Astrocyte of the spinal cord (primary cell): Measurements from ENCODE around the gene DCDC1.

Experiments used
- DNase-seq: peaks from one replicate; pipeline ENCODE4 v3.0.0; 2011; ENCODE audit warnings: low read depth, low spot score
- H3K4me3 ChIP-seq: 2 replicates; pipeline ENCODE4 v1.5.1; 2011; ENCODE audit warnings: low read depth, mild to moderate bottlenecking, low read length, moderate library complexity
- in situ Hi-C: cut with HindIII; loops from 2 replicates; pipeline ENCODE4 v1.10.0; 2017; ENCODE audit warnings: low sequenced_read_pairs
- TF ChIP-seq, protein P1 (sequence below): IDR thresholded peaks from 2 replicates; pipeline ENCODE4 v1.5.1; 2012; ENCODE audit warnings: low read depth, mild to moderate bottlenecking, low read length, inconsistent platforms

The DCDC1 gene

DNA sequence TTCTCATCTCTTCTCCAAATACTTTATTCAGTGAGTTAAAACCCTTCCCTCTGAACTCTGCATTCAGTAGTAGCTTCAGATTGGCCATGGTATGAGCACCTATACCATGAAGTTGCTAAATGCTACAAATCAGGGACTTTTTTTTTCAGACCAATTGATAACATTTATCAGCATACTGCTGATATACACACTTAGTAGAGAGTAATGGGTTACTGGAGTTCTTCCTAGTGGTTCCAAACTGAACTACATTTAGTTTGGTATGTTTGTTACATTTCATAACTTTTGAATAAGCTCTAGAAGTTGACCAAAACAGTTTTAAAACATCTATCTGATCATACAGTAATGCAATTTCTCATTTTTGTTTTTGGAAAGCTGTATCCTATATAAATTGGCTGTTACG is 104.7 kb downstream of the DCDC1 start:
- H3K4me3 ChIP-seq = no peak overlapping the region
- no peak for DNase-seq
- in situ Hi-C loops = no loop called here
- TF ChIP-seq, protein P1, sequence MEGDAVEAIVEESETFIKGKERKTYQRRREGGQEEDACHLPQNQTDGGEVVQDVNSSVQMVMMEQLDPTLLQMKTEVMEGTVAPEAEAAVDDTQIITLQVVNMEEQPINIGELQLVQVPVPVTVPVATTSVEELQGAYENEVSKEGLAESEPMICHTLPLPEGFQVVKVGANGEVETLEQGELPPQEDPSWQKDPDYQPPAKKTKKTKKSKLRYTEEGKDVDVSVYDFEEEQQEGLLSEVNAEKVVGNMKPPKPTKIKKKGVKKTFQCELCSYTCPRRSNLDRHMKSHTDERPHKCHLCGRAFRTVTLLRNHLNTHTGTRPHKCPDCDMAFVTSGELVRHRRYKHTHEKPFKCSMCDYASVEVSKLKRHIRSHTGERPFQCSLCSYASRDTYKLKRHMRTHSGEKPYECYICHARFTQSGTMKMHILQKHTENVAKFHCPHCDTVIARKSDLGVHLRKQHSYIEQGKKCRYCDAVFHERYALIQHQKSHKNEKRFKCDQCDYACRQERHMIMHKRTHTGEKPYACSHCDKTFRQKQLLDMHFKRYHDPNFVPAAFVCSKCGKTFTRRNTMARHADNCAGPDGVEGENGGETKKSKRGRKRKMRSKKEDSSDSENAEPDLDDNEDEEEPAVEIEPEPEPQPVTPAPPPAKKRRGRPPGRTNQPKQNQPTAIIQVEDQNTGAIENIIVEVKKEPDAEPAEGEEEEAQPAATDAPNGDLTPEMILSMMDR = no peak

DNA sequence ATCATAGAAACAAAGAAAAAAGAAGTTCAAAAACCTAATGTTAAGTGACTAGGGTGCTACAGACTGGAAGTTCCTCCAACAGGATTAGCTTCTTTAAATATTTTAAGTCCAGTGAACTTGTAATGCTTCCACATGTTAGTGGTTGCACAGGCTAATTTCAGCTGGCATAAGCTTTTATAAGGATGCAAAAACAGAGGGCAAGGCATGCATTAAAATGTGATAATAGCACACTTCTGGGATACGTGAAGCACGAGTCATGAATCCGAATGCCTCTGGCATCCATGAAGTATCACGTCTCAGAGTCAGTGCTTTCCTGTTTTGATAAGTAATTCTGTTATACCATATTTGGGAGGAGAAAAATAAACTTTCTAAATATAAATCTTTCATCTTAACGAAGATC is 106.8 kb downstream of the DCDC1 start:
- in situ Hi-C loops = no loop called here
- no peak overlapping the region for H3K4me3 ChIP-seq
- DNase-seq = peak; percentile 18
- TF ChIP-seq, protein P1 = no peak

DNA sequence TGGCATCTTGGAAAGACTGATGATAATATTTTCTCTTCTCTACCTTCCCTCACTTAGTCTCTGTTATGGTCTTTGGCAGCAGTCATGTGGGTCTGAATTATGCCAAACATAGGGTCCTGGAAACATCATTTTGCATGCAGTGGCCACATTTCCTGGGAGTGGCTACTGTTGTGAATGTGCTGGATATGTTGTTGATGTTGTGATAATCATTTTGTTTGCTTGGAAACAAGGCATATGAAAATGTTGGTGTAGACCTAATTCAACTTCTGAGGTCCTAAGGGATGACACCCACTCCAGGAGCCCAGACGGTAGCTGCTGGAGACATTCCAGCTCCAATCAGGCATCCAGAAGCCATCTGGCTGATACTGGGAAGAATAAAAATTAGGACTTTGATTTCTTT is 109.7 kb downstream of the DCDC1 start:
- no peak overlapping the region for H3K4me3 ChIP-seq
- TF ChIP-seq, protein P1 = no peak
- DNase-seq = no peak
- in situ Hi-C loops = no loop called here

DNA sequence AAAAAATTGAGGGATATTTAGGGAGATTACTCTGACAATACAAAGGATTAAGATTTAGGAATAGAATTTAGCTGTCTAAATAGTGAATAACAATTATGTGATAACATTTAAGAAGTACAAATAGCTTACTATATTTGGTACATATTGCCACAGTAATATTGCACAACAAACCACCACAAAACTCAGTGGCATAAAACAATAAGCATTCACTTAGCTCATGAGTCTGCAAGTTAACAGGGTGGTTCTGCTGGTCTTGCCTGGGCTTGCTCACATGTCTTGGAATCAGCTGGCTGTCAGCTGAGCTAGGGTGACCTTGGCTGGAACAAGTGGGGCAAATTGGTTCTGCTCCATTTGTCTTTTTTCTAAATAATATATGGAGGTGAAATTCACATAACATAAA is 115.1 kb downstream of the DCDC1 start:
- TF ChIP-seq, protein P1 = no peak
- in situ Hi-C loops = no loop called here
- H3K4me3 ChIP-seq = no peak overlapping the region
- no peak for DNase-seq

DNA sequence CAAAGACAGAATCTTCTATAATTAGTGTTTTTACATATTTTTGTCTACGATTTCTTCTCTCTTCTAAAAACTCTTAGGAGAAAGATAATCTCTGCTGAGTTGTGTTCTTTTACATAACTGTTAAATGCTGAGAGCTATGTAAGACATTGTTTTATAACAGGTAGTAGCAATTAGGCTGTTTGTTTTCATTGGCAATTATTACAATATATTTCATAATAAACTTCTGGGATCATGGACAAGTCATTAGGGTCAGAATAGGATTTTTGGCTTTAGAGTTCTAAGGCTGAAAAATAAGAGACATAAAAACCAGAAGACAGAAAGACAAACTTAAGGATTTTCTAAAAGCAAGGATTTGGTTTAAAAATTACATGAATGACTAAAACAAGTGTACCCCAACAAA is 120.8 kb downstream of the DCDC1 start:
- no peak overlapping the region for H3K4me3 ChIP-seq
- in situ Hi-C loops = no loop called here
- TF ChIP-seq, protein P1 = no peak
- DNase-seq = no peak

DNA sequence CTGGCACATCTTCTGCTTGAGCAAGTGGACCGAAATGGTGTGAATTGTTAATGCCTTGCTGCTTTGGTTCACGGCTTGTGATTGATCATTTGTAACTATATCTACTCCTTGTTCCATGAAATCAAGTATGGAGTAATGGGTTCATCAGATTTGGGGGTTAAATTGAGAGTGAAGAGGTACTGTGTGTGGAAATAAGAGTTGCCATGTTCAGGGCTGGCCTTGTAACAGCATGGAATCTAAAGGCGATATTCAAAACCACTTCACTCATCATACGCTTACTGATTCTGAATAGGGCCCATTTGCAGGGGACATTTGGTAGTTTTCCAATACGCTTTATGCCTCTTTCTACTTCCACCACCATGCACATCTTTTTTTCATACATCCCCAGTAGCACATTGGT is 122.2 kb downstream of the DCDC1 start:
- no peak overlapping the region for H3K4me3 ChIP-seq
- DNase-seq = no peak
- in situ Hi-C loops = no loop called here
- TF ChIP-seq, protein P1 = no peak

DNA sequence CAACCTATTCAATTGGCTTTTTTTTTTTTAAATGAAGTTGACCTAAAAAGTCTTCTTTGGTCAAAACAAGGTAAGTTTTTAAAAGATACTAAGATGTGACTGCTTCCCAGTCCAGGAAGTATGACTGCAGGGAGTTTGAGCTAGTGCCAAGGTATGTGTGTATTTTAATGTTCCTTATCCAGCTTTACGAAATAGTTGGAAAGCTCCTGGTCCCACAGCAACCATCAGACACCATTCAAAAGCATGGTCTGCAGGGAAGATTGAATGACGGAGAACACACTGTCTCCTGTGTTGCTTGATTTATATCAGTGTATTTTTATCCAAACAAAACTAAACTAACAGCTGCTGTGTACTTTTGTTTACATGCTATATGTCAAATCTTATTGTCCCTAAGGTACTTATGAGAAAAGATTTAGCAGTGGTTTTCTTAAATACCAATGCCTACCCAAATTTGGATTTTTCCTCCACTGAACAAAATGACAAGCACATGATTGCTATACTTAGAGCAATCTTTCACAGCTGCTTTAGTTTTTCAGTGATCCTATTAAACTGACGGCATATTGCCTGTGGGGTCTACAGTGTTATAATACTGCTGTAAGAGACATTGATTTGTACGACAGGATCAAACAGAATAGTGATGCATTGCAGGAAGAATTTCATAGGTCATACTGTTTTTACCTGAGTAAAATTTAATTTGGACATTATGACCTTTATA is 122.9 kb downstream of the DCDC1 start:
- H3K4me3 ChIP-seq = no peak overlapping the region
- TF ChIP-seq, protein P1 = no peak
- in situ Hi-C loops = no loop called here
- peak; percentile 18 for DNase-seq
